HL-60 (cell line): Measurements from ENCODE around the gene PRKCD.
A peak's percentile ranks its signal among the peaks of the same experiment; 100 is the strongest.

Experiments
- DNase-seq, 2 experiments: peaks; one replicate each; pipeline ENCODE4 v3.0.0-alpha.2; 2010 to 2020; ENCODE audit warnings: low read depth in 1 of 2, low spot score in 1 of 2
- H3K27ac ChIP-seq: fragments of 250-450 bp; sonication (Bioruptor Pico); replicated peaks from 2 replicates; pipeline ENCODE4 v1.5.1; 2020; ENCODE audit warnings: mild to moderate bottlenecking, moderate library complexity
- H3K27me3 ChIP-seq: fragments of 250-450 bp; sonication (Bioruptor Pico); 2 replicates; pipeline ENCODE4 v1.5.1; 2021; ENCODE audit warnings: mild to moderate bottlenecking, moderate library complexity; ENCODE audit not compliant: insufficient read depth, poor library complexity, severe bottlenecking
- H3K4me3 ChIP-seq: replicated peaks from 2 replicates; pipeline ENCODE4 v1.5.1; 2011; ENCODE audit warnings: mild to moderate bottlenecking, control low read depth, low read length; ENCODE audit not compliant: insufficient read depth
- CTCF ChIP-seq: IDR thresholded peaks from one replicate; pipeline ENCODE4 v1.5.1; 2011; ENCODE audit warnings: low read length, control low read depth, inconsistent platforms; ENCODE audit not compliant: insufficient read depth
- GABPA ChIP-seq: IDR thresholded peaks from 2 replicates; pipeline ENCODE4 v1.6.1; 2012; ENCODE audit warnings: low read depth
- POLR2AphosphoS5 ChIP-seq: IDR thresholded peaks from 2 replicates; pipeline ENCODE4 v1.6.1; 2012; ENCODE audit warnings: low read depth
- REST ChIP-seq: IDR thresholded peaks from 2 replicates; pipeline ENCODE4 v1.6.1; 2012; ENCODE audit warnings: low read depth; ENCODE audit not compliant: insufficient replicate concordance
- SPI1 ChIP-seq: IDR thresholded peaks from 2 replicates; pipeline ENCODE4 v1.6.1; 2012; ENCODE audit warnings: low read depth, mild to moderate bottlenecking, borderline replicate concordance

Gene PRKCD

GRCh38 chr3:53134631-53135232 lies 26.3 kb upstream of the PRKCD start:
- H3K27me3 ChIP-seq = no peaks in the 10 kb centered on the region
- H3K27ac ChIP-seq = no peak overlapping the region
- peak in 1 of 2 experiments; percentile 86 for DNase-seq
- TF ChIP-seq POLR2AphosphoS5 (no peak), REST (no peak), CTCF (peak; percentile 90)
- H3K4me3 ChIP-seq = no peak overlapping the region

- DNase-seq = no peak
- no peaks in the 10 kb centered on the region for H3K27me3 ChIP-seq
- no peak overlapping the region for H3K4me3 ChIP-seq
- peak overlapping the region; percentile 37 for H3K27ac ChIP-seq
- TF ChIP-seq GABPA (no peak), CTCF (no peak), SPI1 (no peak), POLR2AphosphoS5 (no peak), REST (no peak)
These were observed 23.8 kb upstream of the PRKCD start for GRCh38 chr3:53137221-53137620.

- DNase-seq = peak in 1 of 2 experiments; percentile 85
- Histone ChIP-seq H3K27ac (peak overlapping the region; percentile 37), H3K27me3 (no peaks in the 10 kb centered on the region), H3K4me3 (no peak overlapping the region)
- TF ChIP-seq REST = no peak
- TF ChIP-seq SPI1 = peak; percentile 73; the same call in 1 of the 2 replicates
These were observed 23.1 kb upstream of the PRKCD start for GRCh38 chr3:53137835-53138446.
